Ovary (tissue), 3 donors: ENCODE measurements around the gene FAM53B.

Experiments used
- CTCF ChIP-seq, 3 donors: fragments of 450-650 bp in 2 of 3; fragments of 200-600 bp in 1 of 3; IDR thresholded peaks; one replicate each; pipeline versions ENCODE4 v1.5.1 to v1.8.0; 2016 to 2022; ENCODE audit warnings: antibody characterized with exemption in 3 of 3, mild to moderate bottlenecking in 1 of 3
- EP300 ChIP-seq: sonication (generic); formaldehyde crosslinking; IDR thresholded peaks from one replicate; pipeline ENCODE4 v1.6.1; 2017; ENCODE audit warnings: antibody characterized with exemption
- donor health status: DM: no; HTN: no; CAD: no.

GRCh38 chr10:124650820-124651401 is 93.3 kb downstream of the FAM53B start:
- TF ChIP-seq EP300: no peak
- no peak for TF ChIP-seq CTCF (IDR thresholded peaks at IDR 0.05)
